Tibial nerve (tissue), 4 donors: Measurements from ENCODE around the gene FDX2. TPM values are rescaled to one million over a fixed set of nuclear protein-coding genes. Genes with fewer than 3 reads are reported as not detected.

ENCODE experiments used
- DNase-seq, 2 donors: peaks; one replicate each; pipeline ENCODE4 v3.0.0-alpha.2; 2019; ENCODE audit warnings: low spot score in 2 of 2
- H3K27ac ChIP-seq, 4 donors: fragments of 200-600 bp; sonication (generic) in 3 of 4; one replicate each; pipeline ENCODE4 v1.5.1; 2017 to 2019; ENCODE audit warnings: mild to moderate bottlenecking in 1 of 4
- H3K27me3 ChIP-seq, 2 donors: fragments of 200-600 bp; sonication (generic) in 1 of 2; one replicate each; pipeline versions ENCODE4 v1.5.1 to v1.6.0; 2017 to 2019
- H3K36me3 ChIP-seq, 3 donors: fragments of 200-600 bp; sonication (generic); one replicate each; pipeline ENCODE4 v1.5.1; 2018 to 2019
- H3K4me1 ChIP-seq, 4 donors: fragments of 200-600 bp; sonication (generic) in 3 of 4; one replicate each; pipeline ENCODE4 v1.5.1; 2017 to 2019
- H3K4me3 ChIP-seq, 4 donors: fragments of 200-600 bp; sonication (generic) in 3 of 4; one replicate each; pipeline ENCODE4 v1.5.1; 2017 to 2019; ENCODE audit warnings: mild to moderate bottlenecking in 1 of 4, moderate library complexity in 1 of 4
- H3K9me3 ChIP-seq, 4 donors: fragments of 200-600 bp; sonication (generic) in 3 of 4; one replicate each; pipeline ENCODE4 v1.5.1; 2017 to 2019
- EP300 ChIP-seq, 2 donors: sonication (generic); formaldehyde crosslinking; IDR thresholded peaks; one replicate each; pipeline ENCODE4 v1.6.1; 2017; ENCODE audit warnings: antibody characterized with exemption in 2 of 2, mild to moderate bottlenecking in 1 of 2
- POLR2A ChIP-seq, 2 donors: fragments of 450-650 bp; IDR thresholded peaks; one replicate each; pipeline ENCODE4 v1.6.1; 2017; ENCODE audit warnings: antibody characterized with exemption in 2 of 2, mild to moderate bottlenecking in 2 of 2, moderate library complexity in 2 of 2
- WGBS, 2 donors: methylation state at CpG; one replicate each; pipeline ENCODE4 v1.1.5; 2018; 5-methylcytosine and 5-hydroxymethylcytosine counted together
- total RNA-seq, 4 donors: library from RNA; depleted of rRNA; stranded (reverse); fragments of >200 nt; gene quantifications; one replicate each; pipeline ENCODE4 v1.1.0, GENCODE V29; 2016
- TF ChIP-seq, protein P1 (sequence below), 5 experiments: fragments of 200-600 bp in 3 of 5; fragments of 450-650 bp in 2 of 5; sonication (generic) in 3 of 5; IDR thresholded peaks; one replicate each; pipeline ENCODE4 v1.5.1; 2016 to 2019; ENCODE audit warnings: antibody characterized with exemption in 5 of 5, mild to moderate bottlenecking in 3 of 5, moderate library complexity in 2 of 5

The FDX2 gene
- total RNA-seq, 4 donors from 2014 or later: 10.0 to 29.1 (median 18.2) TPM

DNA sequence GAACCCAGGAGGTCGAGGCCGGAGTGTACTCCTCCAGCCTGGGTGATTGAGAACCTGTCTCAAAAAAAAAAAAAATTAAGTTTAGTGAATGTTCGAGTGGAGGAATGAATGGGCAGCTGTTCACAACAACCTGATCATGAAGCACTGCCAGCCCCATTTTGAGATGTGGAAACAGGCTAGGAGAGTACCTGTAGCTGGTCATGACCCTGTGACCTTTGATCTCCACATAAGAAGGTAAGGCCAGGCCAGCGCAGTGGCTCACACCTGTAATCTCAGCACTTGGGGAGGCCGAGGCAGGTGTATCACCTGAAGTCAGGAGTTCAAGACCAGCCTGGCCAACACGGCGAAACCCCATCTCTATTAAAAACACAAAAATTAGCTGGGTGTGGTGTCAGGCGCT lies 9.9 kb upstream of the FDX2 start:
- H3K4me3 ChIP-seq: no peak overlapping the region
- no peaks in the 10 kb centered on the region for H3K4me1 ChIP-seq
- no peaks in the 10 kb centered on the region for H3K27me3 ChIP-seq
- TF ChIP-seq POLR2A (IDR thresholded peaks at IDR 0.05): no peak
- TF ChIP-seq, protein P1, sequence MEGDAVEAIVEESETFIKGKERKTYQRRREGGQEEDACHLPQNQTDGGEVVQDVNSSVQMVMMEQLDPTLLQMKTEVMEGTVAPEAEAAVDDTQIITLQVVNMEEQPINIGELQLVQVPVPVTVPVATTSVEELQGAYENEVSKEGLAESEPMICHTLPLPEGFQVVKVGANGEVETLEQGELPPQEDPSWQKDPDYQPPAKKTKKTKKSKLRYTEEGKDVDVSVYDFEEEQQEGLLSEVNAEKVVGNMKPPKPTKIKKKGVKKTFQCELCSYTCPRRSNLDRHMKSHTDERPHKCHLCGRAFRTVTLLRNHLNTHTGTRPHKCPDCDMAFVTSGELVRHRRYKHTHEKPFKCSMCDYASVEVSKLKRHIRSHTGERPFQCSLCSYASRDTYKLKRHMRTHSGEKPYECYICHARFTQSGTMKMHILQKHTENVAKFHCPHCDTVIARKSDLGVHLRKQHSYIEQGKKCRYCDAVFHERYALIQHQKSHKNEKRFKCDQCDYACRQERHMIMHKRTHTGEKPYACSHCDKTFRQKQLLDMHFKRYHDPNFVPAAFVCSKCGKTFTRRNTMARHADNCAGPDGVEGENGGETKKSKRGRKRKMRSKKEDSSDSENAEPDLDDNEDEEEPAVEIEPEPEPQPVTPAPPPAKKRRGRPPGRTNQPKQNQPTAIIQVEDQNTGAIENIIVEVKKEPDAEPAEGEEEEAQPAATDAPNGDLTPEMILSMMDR (IDR thresholded peaks at IDR 0.05): no peak
- TF ChIP-seq EP300 (IDR thresholded peaks at IDR 0.05): no peak
- H3K36me3 ChIP-seq: peaks cover 5 to 100% (median 47%) of the 10 kb centered on the region in 3 donors
- no peaks in the 10 kb centered on the region for H3K9me3 ChIP-seq
- 90 to 92% methylated on average over 8 of the region's 8 CpGs for WGBS, 2 donors
- DNase-seq: no peak
- no peak overlapping the region for H3K27ac ChIP-seq

DNA sequence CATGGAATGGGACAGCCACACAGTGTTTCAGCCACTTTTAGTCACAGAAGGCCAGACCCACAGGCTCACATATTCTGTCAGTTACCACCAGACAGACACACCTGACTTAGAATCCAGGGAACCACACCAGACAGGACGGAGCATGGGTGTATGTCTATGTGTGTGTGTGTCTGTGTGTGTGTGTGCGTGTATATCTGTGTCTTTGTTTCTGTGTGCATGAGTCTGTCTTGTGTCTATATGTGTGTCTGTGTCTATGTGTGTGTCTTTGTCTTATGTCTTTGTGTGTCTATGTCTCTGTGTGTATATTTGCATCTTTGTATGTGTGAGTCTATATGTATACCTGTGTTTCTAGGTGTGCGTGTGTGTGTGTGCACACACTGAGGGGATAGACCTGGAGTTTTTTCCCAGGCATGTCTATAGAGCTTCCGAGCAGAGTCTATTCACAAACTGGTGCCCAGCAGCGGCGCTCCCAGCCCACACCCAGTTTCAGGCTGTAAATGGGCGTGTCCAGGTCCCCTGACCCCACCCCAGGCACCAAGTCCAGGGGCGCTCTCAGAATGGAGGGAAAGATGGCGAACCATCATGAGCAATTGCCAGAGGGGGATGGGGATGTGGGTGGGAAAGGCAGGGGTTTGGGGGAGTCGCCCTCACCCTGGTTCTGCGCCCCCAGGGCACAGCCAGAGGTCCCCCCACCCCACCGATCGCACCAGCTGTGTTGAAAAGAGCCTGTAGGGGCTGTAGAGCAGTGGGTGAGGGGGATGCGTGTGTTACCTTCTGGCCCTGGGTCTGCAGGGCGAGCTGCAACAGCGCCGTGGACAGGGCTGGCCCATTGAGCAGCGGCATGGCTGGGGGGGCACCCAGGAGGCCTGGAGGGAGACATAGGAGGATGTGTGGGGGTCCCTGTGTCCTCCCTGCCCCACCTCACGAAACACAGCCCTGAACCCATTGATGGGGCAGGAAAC lies 6.3 kb upstream of the FDX2 start:
- Histone ChIP-seq H3K36me3 (peaks cover 3 to 100% (median 60%) of the 10 kb centered on the region in 3 donors), H3K4me3 (no peak overlapping the region), H3K4me1 (no peaks in the 10 kb centered on the region), H3K9me3 (no peaks in the 10 kb centered on the region), H3K27ac (no peak overlapping the region), H3K27me3 (no peaks in the 10 kb centered on the region)
- TF ChIP-seq EP300 (IDR thresholded peaks at IDR 0.05): no peak
- TF ChIP-seq, protein P1 (IDR thresholded peaks at IDR 0.05): no peak
- TF ChIP-seq POLR2A (IDR thresholded peaks at IDR 0.05): no peak
- DNase-seq: no peak
- WGBS, 2 donors: 85 to 92% methylated on average over 11 to 19 of the region's 19 CpGs

DNA sequence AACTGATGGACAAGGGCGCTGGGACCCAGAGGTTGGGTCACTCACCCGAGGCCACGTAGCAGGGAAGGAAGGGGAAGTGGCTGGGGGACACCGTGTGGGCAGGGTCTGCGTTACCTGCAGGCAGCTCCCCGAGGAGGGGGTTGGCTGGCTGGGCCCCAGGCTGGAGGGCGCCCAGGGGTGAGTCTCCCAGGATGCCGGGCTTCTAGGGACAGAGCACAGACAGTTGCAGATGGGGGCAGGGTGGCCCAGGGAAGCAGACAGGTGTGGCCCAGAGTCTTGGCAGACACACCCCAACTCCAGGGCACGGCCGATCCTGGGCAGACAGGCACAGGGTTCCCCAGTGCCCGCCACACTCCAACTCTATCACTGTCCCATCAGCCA lies 5.6 kb upstream of the FDX2 start:
- 85 to 96% methylated on average over 4 to 11 of the region's 11 CpGs for WGBS, 2 donors
- H3K4me3 ChIP-seq: no peak overlapping the region
- no peaks in the 10 kb centered on the region for H3K27me3 ChIP-seq
- peaks cover 0 to under 1% (median 0%) of the 10 kb centered on the region in 4 donors for H3K4me1 ChIP-seq
- no peak for TF ChIP-seq POLR2A (IDR thresholded peaks at IDR 0.05)
- TF ChIP-seq, protein P1 (IDR thresholded peaks at IDR 0.05): no peak
- no peak for TF ChIP-seq EP300 (IDR thresholded peaks at IDR 0.05)
- no peaks in the 10 kb centered on the region for H3K9me3 ChIP-seq
- no peak for DNase-seq
- H3K27ac ChIP-seq: no peak overlapping the region
- peaks cover 3 to 100% (median 57%) of the 10 kb centered on the region in 3 donors for H3K36me3 ChIP-seq

DNA sequence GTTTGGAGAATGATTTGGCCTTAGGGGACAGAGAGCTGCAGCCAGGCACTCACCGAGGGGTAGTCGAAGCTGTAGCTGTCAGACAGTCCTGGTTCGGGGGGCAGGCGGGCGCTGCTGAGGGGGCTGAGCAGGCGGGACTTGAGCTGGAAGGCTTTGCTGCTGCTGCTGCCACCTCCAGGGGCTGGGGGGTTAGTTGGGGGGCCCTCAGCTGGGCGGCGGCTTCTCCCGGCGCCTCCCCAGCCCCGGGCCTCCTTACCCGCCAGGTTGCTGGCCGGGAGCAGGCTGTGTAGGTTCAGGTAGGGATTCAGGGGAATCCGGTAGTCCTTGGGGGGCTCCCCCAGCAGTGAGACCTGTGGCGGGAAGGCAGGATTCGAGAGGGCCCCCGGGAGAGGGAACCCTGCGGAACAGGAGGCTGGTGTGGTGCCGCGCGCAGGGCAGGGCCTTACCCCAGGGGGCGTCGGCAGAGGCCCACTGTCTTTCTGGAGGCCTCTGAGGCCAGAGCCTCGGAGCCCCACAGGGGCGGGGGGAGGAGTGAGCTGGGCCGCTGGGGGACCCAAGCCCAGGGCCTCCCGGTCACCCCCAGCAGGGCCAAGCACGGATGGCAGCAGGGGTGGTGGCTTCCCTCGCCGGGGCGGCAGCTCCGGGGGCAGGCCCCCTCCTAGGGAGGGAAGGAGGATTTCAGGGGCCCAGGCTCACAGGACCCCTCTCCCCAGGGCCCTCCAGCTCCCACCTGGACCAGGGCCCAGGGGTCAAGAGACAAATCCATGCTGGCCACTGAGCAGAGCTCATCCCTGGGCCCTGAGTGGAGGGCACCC lies 5.0 kb upstream of the FDX2 start:
- H3K36me3 ChIP-seq: peaks cover 3 to 96% (median 52%) of the 10 kb centered on the region in 3 donors
- no peaks in the 10 kb centered on the region for H3K9me3 ChIP-seq
- DNase-seq: no peak
- WGBS, 2 donors: 82 to 92% methylated on average over 16 to 25 of the region's 32 CpGs
- H3K4me1 ChIP-seq: peaks cover 0 to 6% (median 4%) of the 10 kb centered on the region in 4 donors
- TF ChIP-seq POLR2A (IDR thresholded peaks at IDR 0.05) (no peak), EP300 (IDR thresholded peaks at IDR 0.05) (no peak)
- TF ChIP-seq, protein P1 (IDR thresholded peaks at IDR 0.05): no peak
- no peaks in the 10 kb centered on the region for H3K27me3 ChIP-seq
- no peak overlapping the region for H3K4me3 ChIP-seq
- no peak overlapping the region for H3K27ac ChIP-seq
